ENCODE data around the gene OR10W1.

The OR10W1 gene

GRCh38 chr11:58268142-58268541 is at the start of gene OR10W1:
Gene OR10W1 (minus strand): TSS chr11:58268260. CDS start chr11:58267858, 402 bp downstream.
- DNase-seq, result no peak

- DNase-seq, result no peak
Observed at GRCh38 chr11:58316142-58316541, 48.1 kb upstream of the OR10W1 start.

- no peak for DNase-seq
Observed at GRCh38 chr11:58301576-58301975, 33.5 kb upstream of the OR10W1 start.

GRCh38 chr11:58292017-58292416 is 24.0 kb upstream of the OR10W1 start:
- no peak for DNase-seq

- no peak for DNase-seq
Observed at GRCh38 chr11:58289266-58289665, 21.2 kb upstream of the OR10W1 start.

GRCh38 chr11:58286249-58286648 is 18.2 kb upstream of the OR10W1 start:
- no peak for DNase-seq

- no peak for DNase-seq
Observed at GRCh38 chr11:58285483-58286040, 17.5 kb upstream of the OR10W1 start.

GRCh38 chr11:58276151-58276550 is 8.1 kb upstream of the OR10W1 start:
- no peak for DNase-seq

- no peak for DNase-seq
Observed at GRCh38 chr11:58275002-58275401, 6.9 kb upstream of the OR10W1 start.

GRCh38 chr11:58259983-58260382 is 8.1 kb downstream of the OR10W1 start:
- no peak for DNase-seq

GRCh38 chr11:58254936-58255335 is 13.1 kb downstream of the OR10W1 start:
- DNase-seq, result no peak

GRCh38 chr11:58243954-58244353 is 24.1 kb downstream of the OR10W1 start:
- DNase-seq, result no peak

- no peak for DNase-seq
Observed at GRCh38 chr11:58227956-58228615, 40.0 kb downstream of the OR10W1 start.

GRCh38 chr11:58222721-58223120 is 45.3 kb downstream of the OR10W1 start:
- no peak for DNase-seq

Measured in NCI-H1436 (cell line).